AG08395 (cell line): ENCODE data around the gene PIK3CD.
"Not testable (repeated sequence)": the region's sequence is repeated elsewhere in the genome, so short reads cannot be mapped to it uniquely, and the experiment has no call there.

Source experiments
- DNase-seq: peaks from one replicate; pipeline ENCODE4 v3.0.0; 2012; ENCODE audit warnings: mixed read lengths, low spot score

PIK3CD gene

GRCh38 chr1:9621032-9621431 lies 30.5 kb upstream of the PIK3CD start:
- no peak for DNase-seq

DNA sequence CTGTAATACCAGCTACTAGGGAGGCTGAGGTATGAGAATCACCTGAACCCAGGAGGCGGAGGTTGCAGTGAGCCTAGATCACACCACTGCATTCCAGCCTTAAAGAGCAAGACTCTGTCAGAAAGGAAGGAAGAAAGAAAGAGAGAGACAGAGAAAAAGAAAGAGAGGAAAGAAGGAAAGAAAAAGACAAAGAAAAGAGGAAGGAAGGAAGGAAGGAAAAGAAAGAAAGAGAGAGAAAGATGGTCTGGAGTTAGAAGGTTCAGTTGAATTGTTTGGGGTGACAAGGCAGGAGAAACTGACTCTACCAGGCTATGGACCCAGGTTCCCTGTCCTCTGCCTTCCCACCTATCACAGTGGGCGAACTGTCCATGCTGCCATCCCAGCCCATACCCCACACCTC lies 27.4 kb upstream of the PIK3CD start:
- no peak for DNase-seq

- DNase-seq = not testable (repeated sequence)
These were observed 26.5 kb upstream of the PIK3CD start for GRCh38 chr1:9625030-9625429.

DNA sequence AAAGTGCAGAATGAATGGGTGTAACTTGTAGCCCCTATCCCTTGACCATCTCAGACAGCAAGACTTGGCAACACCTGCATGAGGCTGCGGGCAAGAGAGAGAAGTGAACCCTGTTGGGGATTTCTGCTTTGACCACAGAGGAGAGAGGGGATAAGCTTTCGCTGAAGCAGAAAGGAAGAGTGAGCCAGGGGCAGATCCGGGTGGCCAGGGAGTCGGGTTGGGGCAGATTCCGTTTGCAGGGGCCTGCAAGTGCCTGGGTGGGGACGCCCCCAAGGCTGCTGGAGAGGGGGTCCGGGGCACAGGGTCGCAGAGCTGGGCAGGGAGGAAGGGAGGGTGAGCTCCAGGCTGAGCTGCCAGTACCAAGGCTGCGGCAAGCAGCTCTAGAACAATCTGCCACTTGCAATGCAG lies 25.3 kb upstream of the PIK3CD start:
- DNase-seq = no peak

DNA sequence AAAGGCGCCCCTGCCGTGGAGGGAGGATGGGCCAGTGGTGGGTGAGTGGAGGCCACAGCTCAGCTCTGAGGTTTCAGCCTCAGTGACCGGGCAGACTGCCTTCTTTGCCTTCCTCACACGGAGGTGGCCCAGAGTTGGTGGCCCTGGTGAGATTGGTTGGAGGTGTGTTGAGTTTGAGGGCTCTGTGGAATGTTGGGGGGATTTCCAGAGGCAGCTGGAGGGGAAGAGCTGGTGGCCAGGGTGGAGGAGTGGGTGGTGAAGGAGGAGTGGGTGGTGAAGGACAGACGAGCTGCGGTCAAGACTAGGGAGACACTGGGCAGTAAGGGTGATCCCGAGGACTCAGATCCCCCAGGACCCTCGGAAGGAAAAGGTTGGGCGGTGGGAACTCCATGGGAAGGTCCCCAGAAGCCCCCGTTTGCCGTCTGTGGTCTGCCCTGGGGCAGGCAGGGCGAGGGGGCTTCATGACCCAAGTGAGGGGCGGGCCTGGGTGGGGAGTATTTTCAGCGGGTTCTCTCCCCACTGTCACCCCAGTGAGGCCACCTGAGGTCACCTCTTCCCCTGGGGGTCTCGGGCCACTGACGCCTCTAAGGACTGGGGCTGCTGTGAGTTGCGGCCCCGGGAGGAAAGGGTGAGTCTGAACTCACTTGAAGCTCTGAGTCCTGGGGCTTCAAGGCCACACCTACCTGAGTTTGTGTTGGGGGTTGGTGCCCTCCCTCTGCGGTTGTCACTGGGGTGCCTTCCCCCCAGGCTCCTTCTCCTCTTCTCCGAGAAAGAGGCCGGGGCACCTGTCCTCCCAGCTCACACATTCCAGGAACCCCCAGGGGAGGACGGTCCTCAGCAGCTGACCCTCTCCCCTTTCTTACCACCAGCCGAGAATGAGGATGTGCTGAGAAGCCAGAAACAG lies 22.7 kb upstream of the PIK3CD start:
- no peak for DNase-seq

GRCh38 chr1:9629445-9630201 lies 21.9 kb upstream of the PIK3CD start:
- DNase-seq = no peak

DNA sequence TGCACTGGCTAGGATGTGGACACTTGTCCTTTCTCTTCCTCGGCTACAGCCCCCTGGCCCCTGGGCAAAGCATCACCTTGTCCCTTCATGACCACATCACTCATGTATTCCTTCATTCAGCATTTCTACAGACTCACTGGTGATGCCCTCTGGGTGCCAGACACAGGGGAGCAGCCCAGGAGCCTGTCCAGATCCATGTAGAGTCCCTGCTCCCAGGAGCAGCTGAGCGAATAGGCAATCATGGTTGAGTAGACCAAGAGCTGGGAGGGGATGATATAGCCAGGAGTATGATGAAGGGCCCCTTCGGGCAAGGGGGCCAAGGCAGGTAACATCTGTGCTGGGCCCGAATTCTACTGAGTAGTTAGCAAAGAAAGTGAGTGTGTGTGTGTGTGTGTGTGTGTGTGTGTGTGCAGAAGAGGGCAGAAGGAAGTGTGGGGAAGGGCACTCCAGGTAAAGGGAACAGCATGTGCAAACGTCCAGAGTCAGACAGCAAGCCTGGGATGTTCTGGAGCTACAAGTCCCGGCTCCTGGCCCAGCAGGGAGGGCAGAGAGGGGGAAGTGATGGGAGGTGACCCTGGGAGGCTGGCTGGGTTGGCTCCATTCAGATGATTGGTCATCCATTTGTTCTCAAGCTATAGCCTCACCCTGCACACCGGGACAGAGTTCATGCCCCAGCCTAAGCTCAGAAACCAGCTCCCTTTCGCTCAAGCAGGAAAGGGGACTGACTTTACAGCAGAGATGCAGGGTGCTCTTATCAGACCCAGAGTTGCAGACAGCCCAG lies 21.0 kb upstream of the PIK3CD start:
- no peak for DNase-seq

GRCh38 chr1:9631613-9632012 lies 19.9 kb upstream of the PIK3CD start:
- no peak for DNase-seq

DNA sequence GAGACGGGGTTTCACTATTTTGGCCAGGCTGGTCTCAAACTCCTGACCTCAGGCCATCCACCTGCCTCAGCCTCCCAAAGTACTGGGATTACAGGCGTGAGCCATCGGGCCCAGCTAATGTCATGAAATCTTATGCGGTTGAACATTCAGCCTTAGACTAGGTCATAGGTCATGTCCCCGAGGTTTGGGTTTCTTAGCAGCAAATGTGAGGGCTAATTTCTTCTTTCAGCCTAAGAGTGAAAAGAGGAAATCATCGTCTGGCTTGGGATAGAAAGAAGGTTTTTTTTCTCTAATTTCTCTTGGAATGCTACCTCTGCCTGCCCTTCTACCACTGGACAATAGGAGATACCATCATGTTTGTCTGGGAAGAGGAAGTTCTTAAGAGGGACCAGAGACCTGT lies 18.0 kb upstream of the PIK3CD start:
- DNase-seq = no peak

GRCh38 chr1:9634582-9634981 lies 16.9 kb upstream of the PIK3CD start:
- DNase-seq = no peak

- no peak for DNase-seq
These were observed 12.3 kb upstream of the PIK3CD start for GRCh38 chr1:9639227-9639626.

DNA sequence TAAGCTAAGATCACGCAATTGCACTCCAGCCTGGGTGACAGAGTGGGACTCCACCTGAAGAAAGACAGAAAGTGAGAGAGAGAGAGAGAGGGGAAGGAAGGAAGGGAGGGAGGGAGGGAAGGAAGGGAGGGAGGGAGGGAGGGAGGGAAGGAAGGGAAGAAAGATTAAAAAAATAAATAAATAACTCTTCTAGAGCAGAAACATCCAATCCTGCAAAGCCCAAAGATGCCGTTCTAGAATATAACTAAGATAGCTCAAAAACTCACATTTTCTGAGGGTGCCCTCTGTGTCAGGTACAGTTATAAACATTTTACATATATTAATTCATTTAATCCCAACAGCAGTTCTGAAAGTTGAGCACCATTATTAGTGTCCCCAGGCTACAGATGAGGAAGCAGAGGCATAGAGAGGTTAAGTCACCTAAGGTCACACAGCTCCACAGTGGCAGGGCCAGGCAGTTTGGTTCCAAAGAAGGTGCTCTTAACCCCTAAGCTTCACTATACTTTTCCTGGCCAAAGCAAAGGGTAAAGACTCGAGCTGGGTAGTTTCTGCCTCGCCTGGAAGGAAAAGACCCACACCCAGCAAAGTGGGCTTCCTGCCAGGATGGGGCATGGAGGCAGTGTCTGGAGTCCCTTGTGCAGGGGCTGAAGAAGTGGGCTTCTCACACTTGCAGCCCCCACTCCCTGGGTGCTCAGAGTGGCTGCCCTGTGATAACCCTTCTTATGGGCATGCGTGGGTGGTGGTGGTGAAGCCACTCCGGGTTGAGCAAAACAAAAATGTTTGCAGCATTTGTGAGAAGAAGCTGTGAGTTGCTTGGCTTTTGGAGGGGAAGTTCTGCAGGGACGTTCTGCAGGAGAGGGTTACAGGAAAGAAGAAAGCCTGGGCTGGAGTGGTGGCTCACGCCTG lies 7.9 kb upstream of the PIK3CD start:
- DNase-seq = no peak

DNA sequence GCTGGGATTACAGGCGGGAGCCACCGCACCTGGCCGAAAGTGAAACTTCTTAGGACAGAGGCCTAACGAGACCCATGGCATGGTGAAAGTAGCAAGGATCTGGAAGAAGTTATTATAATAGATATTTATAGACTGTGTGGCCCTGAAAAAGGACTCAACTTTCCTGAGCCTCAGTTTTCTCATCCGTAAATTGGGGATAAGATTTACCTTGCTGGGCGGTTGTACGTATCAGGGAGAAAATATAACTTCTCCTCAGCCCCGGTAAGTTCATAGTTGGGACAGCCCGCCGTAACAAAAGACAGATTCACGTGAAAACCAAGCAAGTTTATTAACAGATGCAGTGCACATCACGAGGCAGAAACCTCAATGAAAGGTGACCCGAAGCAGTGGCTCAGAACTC lies 5.5 kb upstream of the PIK3CD start:
- DNase-seq = no peak

DNA sequence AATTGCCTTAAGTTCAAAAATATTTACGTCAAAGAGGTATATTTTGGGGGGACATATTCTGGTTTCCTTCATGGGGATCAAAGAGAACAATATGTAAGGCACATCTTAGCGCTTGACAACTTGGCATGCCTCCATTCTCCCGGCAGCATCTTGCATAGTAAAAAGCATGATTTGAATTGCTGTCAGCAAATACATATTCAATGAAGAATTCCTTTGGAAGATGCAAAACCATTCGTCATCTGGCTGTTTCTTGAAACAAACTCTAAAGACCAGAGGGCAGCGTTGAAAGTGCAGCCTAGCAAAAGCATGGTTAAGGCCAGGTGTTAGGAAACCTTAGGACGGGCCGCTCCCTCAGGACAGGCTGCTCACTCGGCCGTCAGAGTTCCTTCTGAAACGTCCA lies 3.4 kb upstream of the PIK3CD start:
- DNase-seq = no peak

DNA sequence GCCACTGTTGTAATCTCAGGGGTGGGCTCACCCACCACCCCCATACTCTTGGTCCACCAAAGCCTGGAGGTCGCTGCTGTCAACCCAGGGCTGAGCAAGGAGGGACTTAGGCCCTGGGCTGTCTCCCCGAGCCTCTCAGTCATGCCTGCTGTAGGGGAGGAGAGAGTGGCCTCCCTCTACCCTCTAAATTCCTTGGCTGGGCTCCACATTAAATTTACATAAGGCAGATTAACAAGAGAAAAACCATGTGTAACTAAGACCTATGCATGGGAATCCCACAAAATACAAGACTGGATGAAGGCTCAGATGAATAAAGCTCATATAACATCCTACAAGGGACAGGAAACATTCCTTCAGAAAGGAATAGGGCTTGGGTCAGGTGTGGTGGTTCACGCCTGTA lies 1.8 kb upstream of the PIK3CD start:
- no peak for DNase-seq

DNA sequence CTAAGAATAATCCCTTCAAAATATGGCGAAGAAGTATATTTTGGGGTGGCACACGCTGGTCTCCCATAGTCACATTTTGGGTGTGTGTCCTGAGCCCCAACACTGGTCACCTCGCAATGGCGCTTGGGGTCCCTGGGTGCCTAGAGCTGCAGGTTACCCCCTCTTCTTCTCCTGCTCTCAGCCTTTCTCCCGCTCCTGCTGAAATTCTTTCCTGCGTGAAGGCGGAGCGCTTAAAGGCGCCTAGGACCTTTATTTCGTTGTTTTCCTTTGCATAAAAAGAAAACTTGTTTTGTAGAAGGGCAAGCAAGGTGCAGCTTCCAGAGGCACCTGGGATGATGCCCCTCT lies 339 bp upstream of the PIK3CD start:
- no peak for DNase-seq

- peak; percentile 26 for DNase-seq
These were observed 1.1 kb downstream of the PIK3CD start for GRCh38 chr1:9652379-9653209.

- no peak for DNase-seq
These were observed 1.6 kb downstream of the PIK3CD start for GRCh38 chr1:9653210-9653490.

- DNase-seq = no peak
These were observed 2.0 kb downstream of the PIK3CD start for GRCh38 chr1:9653491-9654050.

DNA sequence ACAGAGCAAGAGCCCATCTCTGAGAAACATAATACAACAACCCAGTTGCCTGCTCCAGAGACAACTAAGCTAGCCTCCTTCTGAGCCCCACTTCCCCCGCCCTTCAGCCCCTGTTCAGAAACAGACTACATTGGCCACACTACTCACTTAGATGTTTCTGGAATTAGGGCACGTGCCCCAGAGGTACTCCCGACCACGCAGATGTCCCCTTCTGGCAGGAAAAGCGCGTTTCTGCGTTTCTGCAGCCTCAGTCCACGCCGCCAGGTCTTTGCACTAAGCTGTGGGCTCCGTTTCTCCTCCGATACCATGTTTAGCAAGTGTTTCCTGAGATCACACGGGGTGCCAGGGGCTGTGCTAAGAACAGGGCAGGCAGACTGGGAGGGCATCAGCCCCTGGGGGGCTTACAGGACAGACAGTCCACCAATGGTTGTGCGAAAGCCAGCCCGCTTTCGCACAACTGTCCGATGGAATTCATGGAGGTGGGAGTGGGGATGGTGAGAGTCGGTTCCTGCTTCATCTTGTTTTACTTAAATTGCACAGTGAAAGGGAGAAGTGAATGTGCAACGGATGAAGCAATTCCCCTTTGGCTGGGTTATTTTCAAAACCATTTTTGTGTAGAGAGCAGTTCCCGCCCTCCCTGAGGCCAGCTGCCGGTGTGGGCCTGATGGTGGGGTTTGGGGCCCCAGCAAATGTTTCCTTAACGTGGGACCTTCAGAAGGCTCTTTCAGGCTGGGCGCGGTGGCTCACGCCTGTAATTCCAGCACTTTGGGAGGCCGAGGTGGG lies 2.7 kb downstream of the PIK3CD start:
- DNase-seq = no peak
